Neural progenitor cell (in vitro differentiated cells): ENCODE results near the gene PHC3. TPM values are rescaled to one million over a fixed set of nuclear protein-coding genes. Genes with fewer than 3 reads are reported as not detected.

Source experiments
- DNase-seq: peaks from one replicate; pipeline ENCODE4 v3.0.0-alpha.2; 2016; ENCODE audit warnings: low spot score
- H2AFZ ChIP-seq: fragments of 200-600 bp; sonication (generic); replicated peaks from 2 replicates; pipeline ENCODE4 v1.6.1; 2016; ENCODE audit warnings: antibody characterized with exemption
- H3F3A ChIP-seq: fragments of 200-600 bp; sonication (generic); 2 replicates; pipeline ENCODE4 v1.6.1; 2016; ENCODE audit warnings: antibody characterized with exemption, low read depth
- H3K27ac ChIP-seq: fragments of 200-600 bp; sonication (generic); 2 replicates; pipeline ENCODE4 v1.5.1; 2016; ENCODE audit warnings: mild to moderate bottlenecking
- H3K27me3 ChIP-seq: fragments of 200-600 bp; sonication (generic); 2 replicates; pipeline ENCODE4 v1.6.1; 2016; ENCODE audit warnings: mild to moderate bottlenecking, moderate library complexity
- H3K36me3 ChIP-seq: fragments of 200-600 bp; sonication (generic); 2 replicates; pipeline ENCODE4 v1.5.1; 2016
- H3K4me1 ChIP-seq: fragments of 200-600 bp; sonication (generic); 2 replicates; pipeline ENCODE4 v1.6.1; 2016; ENCODE audit warnings: mixed run types
- H3K4me2 ChIP-seq: fragments of 200-600 bp; sonication (generic); 2 replicates; pipeline ENCODE4 v1.6.1; 2016
- H3K4me3 ChIP-seq: fragments of 200-600 bp; sonication (generic); 2 replicates; pipeline ENCODE4 v1.5.1; 2016
- H3K79me2 ChIP-seq: fragments of 200-600 bp; sonication (generic); 2 replicates; pipeline ENCODE4 v1.6.1; 2016; ENCODE audit warnings: low read depth
- H3K9ac ChIP-seq: fragments of 200-600 bp; sonication (generic); 2 replicates; pipeline ENCODE4 v1.6.1; 2016
- H3K9me3 ChIP-seq: fragments of 200-600 bp; sonication (generic); 2 replicates; pipeline ENCODE4 v1.5.1; 2016; ENCODE audit warnings: low read depth
- H4K20me1 ChIP-seq: fragments of 200-600 bp; sonication (generic); 2 replicates; pipeline ENCODE4 v1.6.1; 2016; ENCODE audit warnings: low read depth
- H3K27ac Mint-ChIP-seq: 3 replicates; pipeline ENCODE4 v1.8.0; 2021; ENCODE audit warnings: mixed read lengths
- H3K27me3 Mint-ChIP-seq: 2 replicates; pipeline ENCODE4 v1.8.0; 2022; ENCODE audit warnings: low read depth, mild to moderate bottlenecking, inconsistent platforms, moderate library complexity, mixed read lengths; ENCODE audit not compliant: insufficient read depth
- H3K36me3 Mint-ChIP-seq: 3 replicates; pipeline ENCODE4 v1.8.0; 2021; ENCODE audit warnings: mixed read lengths
- H3K4me1 Mint-ChIP-seq: 3 replicates; pipeline ENCODE4 v1.8.0; 2021; ENCODE audit warnings: mixed read lengths
- H3K4me3 Mint-ChIP-seq: 3 replicates; pipeline ENCODE4 v1.8.0; 2021; ENCODE audit warnings: mild to moderate bottlenecking, moderate library complexity, mixed read lengths
- H3K9me3 Mint-ChIP-seq: 3 replicates; pipeline ENCODE4 v1.8.0; 2020; ENCODE audit warnings: mixed read lengths
- EZH2 ChIP-seq: fragments of 200-600 bp; sonication (generic); IDR thresholded peaks from 2 replicates; pipeline ENCODE4 v1.6.1; 2017; ENCODE audit warnings: antibody characterized with exemption, mild to moderate bottlenecking, moderate library complexity
- EZH2phosphoT487 ChIP-seq: fragments of 200-600 bp; sonication (generic); IDR thresholded peaks from 2 replicates; pipeline ENCODE4 v1.6.1; 2017; ENCODE audit warnings: antibody characterized with exemption
- total RNA-seq: library from RNA; depleted of rRNA; stranded (reverse); fragments of >200 nt; gene quantifications from 2 replicates; pipeline ENCODE4 v1.2.3, GENCODE V29; 2015; ENCODE audit warnings: low replicate concordance
- TF ChIP-seq, protein P1 (sequence below): fragments of 200-600 bp; sonication (generic); IDR thresholded peaks from 2 replicates; pipeline ENCODE4 v1.5.1; 2017; ENCODE audit warnings: antibody characterized with exemption, mild to moderate bottlenecking

The PHC3 gene
- total RNA-seq, 1 donor from 2014 or later, result 27.3 TPM

DNA sequence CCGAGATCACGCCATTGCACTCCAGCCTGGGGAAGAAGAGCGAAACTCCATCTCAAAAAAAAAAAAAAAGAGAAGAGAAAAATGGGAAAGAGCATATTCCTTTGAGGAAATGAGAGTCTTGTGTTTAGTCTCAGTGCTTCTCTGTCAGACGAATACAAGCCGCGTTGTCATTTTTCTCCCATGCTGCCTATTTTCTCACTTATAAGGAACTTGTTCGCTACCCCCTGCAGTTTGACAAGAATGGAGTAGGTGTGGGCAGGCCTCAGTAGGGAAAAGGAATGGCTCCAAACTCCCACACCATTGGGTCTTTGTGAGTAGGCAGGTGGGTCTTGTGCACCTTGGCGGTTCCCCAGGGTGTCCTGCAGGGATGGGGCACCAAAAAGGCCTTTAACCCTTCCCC, 137.3 kb downstream of the PHC3 start:
- Histone ChIP-seq H3K9ac (no peak overlapping the region), H3K4me2 (no peak overlapping the region), H3K27me3 (peaks cover 27% of the 10 kb centered on the region), H3K79me2 (no peaks in the 10 kb centered on the region), H3K4me3 (no peak overlapping the region), H3K27ac (no peak overlapping the region), H4K20me1 (no peaks in the 10 kb centered on the region), H2AFZ (no peak overlapping the region), H3K9me3 (no peaks in the 10 kb centered on the region), H3K4me1 (peaks cover 10% of the 10 kb centered on the region), H3F3A (peaks cover 16% of the 10 kb centered on the region), H3K36me3 (no peaks in the 10 kb centered on the region)
- H3K27ac Mint-ChIP-seq, result no peak overlapping the region
- H3K9me3 Mint-ChIP-seq, result no peaks in the 10 kb centered on the region
- no peak for TF ChIP-seq EZH2phosphoT487
- TF ChIP-seq, protein P1, sequence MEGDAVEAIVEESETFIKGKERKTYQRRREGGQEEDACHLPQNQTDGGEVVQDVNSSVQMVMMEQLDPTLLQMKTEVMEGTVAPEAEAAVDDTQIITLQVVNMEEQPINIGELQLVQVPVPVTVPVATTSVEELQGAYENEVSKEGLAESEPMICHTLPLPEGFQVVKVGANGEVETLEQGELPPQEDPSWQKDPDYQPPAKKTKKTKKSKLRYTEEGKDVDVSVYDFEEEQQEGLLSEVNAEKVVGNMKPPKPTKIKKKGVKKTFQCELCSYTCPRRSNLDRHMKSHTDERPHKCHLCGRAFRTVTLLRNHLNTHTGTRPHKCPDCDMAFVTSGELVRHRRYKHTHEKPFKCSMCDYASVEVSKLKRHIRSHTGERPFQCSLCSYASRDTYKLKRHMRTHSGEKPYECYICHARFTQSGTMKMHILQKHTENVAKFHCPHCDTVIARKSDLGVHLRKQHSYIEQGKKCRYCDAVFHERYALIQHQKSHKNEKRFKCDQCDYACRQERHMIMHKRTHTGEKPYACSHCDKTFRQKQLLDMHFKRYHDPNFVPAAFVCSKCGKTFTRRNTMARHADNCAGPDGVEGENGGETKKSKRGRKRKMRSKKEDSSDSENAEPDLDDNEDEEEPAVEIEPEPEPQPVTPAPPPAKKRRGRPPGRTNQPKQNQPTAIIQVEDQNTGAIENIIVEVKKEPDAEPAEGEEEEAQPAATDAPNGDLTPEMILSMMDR, result no peak
- TF ChIP-seq EZH2, result no peak
- H3K4me3 Mint-ChIP-seq, result no peak overlapping the region
- H3K4me1 Mint-ChIP-seq, result peaks cover 22% of the 10 kb centered on the region
- no peaks in the 10 kb centered on the region for H3K36me3 Mint-ChIP-seq
- no peak for DNase-seq
- H3K27me3 Mint-ChIP-seq, result peaks cover 30% of the 10 kb centered on the region

DNA sequence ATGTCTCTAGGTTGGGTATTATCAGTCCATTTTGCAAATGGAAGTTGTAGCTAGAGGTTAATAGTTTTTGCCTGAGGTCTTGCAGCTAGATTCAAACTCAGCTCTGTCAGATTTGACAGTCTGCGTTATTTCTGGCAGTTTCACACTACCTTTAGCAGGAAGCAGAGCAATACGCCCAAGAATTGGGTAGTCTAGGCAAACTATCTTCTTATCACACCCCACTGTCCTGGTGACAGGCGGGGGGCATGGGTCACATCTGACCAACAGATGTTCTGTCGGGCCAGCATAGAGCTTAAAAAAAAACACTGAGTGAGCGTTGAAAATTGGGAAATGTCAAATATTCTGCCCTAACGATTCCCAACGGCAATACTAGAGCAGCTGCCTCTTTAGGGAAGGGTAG, 138.0 kb downstream of the PHC3 start:
- Mint-ChIP-seq H3K4me1 (peaks cover 22% of the 10 kb centered on the region), H3K27ac (no peak overlapping the region)

GRCh38 chr3:170040418-170040817, 141.1 kb downstream of the PHC3 start:
- H4K20me1 ChIP-seq, result no peaks in the 10 kb centered on the region
- TF ChIP-seq EZH2 (no peak), EZH2phosphoT487 (no peak)
- TF ChIP-seq, protein P1, result no peak
- H3K27ac ChIP-seq, result no peak overlapping the region
- peaks cover 7% of the 10 kb centered on the region for H3K4me1 ChIP-seq
- no peaks in the 10 kb centered on the region for H3K36me3 ChIP-seq
- peak overlapping the region; percentile 68 for H3K4me2 ChIP-seq
- Mint-ChIP-seq H3K9me3 (no peaks in the 10 kb centered on the region), H3K27me3 (peaks cover 45% of the 10 kb centered on the region), H3K27ac (no peak overlapping the region), H3K36me3 (no peaks in the 10 kb centered on the region), H3K4me3 (peak overlapping the region; percentile 77), H3K4me1 (peaks cover 17% of the 10 kb centered on the region)
- H2AFZ ChIP-seq, result no peak overlapping the region
- DNase-seq, result peak; percentile 42
- H3F3A ChIP-seq, result peaks cover 36% of the 10 kb centered on the region
- no peaks in the 10 kb centered on the region for H3K79me2 ChIP-seq
- no peaks in the 10 kb centered on the region for H3K9me3 ChIP-seq
- peaks cover 48% of the 10 kb centered on the region for H3K27me3 ChIP-seq
- H3K4me3 ChIP-seq, result no peak overlapping the region
- H3K9ac ChIP-seq, result no peak overlapping the region

More for the DNA sequence above, 138.0 kb downstream of the PHC3 start:
- H3K36me3 ChIP-seq, result no peaks in the 10 kb centered on the region
- H3K4me3 ChIP-seq, result no peak overlapping the region
- TF ChIP-seq, protein P1, result no peak
- no peak for TF ChIP-seq EZH2phosphoT487
- no peak for TF ChIP-seq EZH2
- no peak overlapping the region for H2AFZ ChIP-seq
- no peaks in the 10 kb centered on the region for H4K20me1 ChIP-seq
- peaks cover 36% of the 10 kb centered on the region for H3K27me3 Mint-ChIP-seq
- no peak for DNase-seq
- no peak overlapping the region for H3K4me2 ChIP-seq
- no peaks in the 10 kb centered on the region for H3K36me3 Mint-ChIP-seq
- H3K9me3 ChIP-seq, result no peaks in the 10 kb centered on the region
- peaks cover 35% of the 10 kb centered on the region for H3K27me3 ChIP-seq
- H3K9me3 Mint-ChIP-seq, result no peaks in the 10 kb centered on the region
- H3K4me3 Mint-ChIP-seq, result no peak overlapping the region
- no peak overlapping the region for H3K9ac ChIP-seq
- peaks cover 24% of the 10 kb centered on the region for H3F3A ChIP-seq
- H3K27ac ChIP-seq, result no peak overlapping the region
- H3K4me1 ChIP-seq, result peaks cover 10% of the 10 kb centered on the region
- no peaks in the 10 kb centered on the region for H3K79me2 ChIP-seq
